ENCODE results near the gene DIS3L2.
"Not testable (repeated sequence)": the region's sequence is repeated elsewhere in the genome, so short reads cannot be mapped to it uniquely, and the experiment has no call there.

Gene DIS3L2

GRCh38 chr2:232377319-232377718 lies 415.8 kb downstream of the DIS3L2 start:
- H3K4me3 ChIP-seq (ENCODE audit: low read depth, low read length): no peak overlapping the region
- no peak for TF ChIP-seq CTCF (IDR thresholded peaks at IDR 0.05; ENCODE audit: borderline replicate concordance, insufficient read depth, low read depth, low read length)

- no peak overlapping the region for H3K4me3 ChIP-seq (ENCODE audit: low read depth, low read length)
- no peak for TF ChIP-seq CTCF (IDR thresholded peaks at IDR 0.05; ENCODE audit: borderline replicate concordance, insufficient read depth, low read depth, low read length)
Observed at GRCh38 chr2:232377841-232378734, 416.6 kb downstream of the DIS3L2 start.

- not testable (repeated sequence) for H3K4me3 ChIP-seq (ENCODE audit: low read depth, low read length)
Observed at GRCh38 chr2:232378735-232379151, 417.2 kb downstream of the DIS3L2 start, which contains the start of gene ALPP. TSS of gene ALPP (plus strand) at chr2:232378751. CDS start at chr2:232378803, 52 bp downstream.

- H3K4me3 ChIP-seq (ENCODE audit: low read depth, low read length): not testable (repeated sequence)
Observed at GRCh38 chr2:232379610-232380590, 418.4 kb downstream of the DIS3L2 start.

- 0 out of 2 replicates have a peak, but pooled peaks have one; percentile 4 for TF ChIP-seq CTCF (IDR thresholded peaks at IDR 0.05; ENCODE audit: borderline replicate concordance, insufficient read depth, low read depth, low read length)
- H3K4me3 ChIP-seq (ENCODE audit: low read depth, low read length): not testable (repeated sequence)
Observed at GRCh38 chr2:232381204-232382031, 419.9 kb downstream of the DIS3L2 start.

- TF ChIP-seq CTCF (IDR thresholded peaks at IDR 0.05; ENCODE audit: borderline replicate concordance, insufficient read depth, low read depth, low read length): no peak
- H3K4me3 ChIP-seq (ENCODE audit: low read depth, low read length): no peak overlapping the region
Observed at GRCh38 chr2:232382331-232383225, 421.1 kb downstream of the DIS3L2 start.

- no peak overlapping the region for H3K4me3 ChIP-seq (ENCODE audit: low read depth, low read length)
- no peak for TF ChIP-seq CTCF (IDR thresholded peaks at IDR 0.05; ENCODE audit: borderline replicate concordance, insufficient read depth, low read depth, low read length)
Observed at GRCh38 chr2:232384466-232384865, 423.0 kb downstream of the DIS3L2 start.

GRCh38 chr2:232385058-232385457 lies 423.5 kb downstream of the DIS3L2 start:
- not testable (repeated sequence) for H3K4me3 ChIP-seq (ENCODE audit: low read depth, low read length)

All from GM12875 (cell line).